Measurements from ENCODE around the gene CBX3.

Gene CBX3

GRCh38 chr7:26195867-26196657 is 5.5 kb upstream of the CBX3 start:
- Histone ChIP-seq H3K4me1 (peaks cover 15% of the 10 kb centered on the region), H3K4me3 (no peak overlapping the region), H3K27me3 (ENCODE audit: low read depth) (no peaks in the 10 kb centered on the region), H3K36me3 (replicated peaks) (peaks cover 90% of the 10 kb centered on the region), H3K9me3 (no peaks in the 10 kb centered on the region)
- in situ Hi-C loops (cut with MboI; ENCODE audit: low sequenced_read_pairs): loop anchor here (25.0 kb wide), 1 partner anchor 309 kb away; no protein-coding TSS in a partner anchor
- no peak for DNase-seq (ENCODE audit: low spot score in 2 of 2)

GRCh38 chr7:26197153-26198115 is 4.1 kb upstream of the CBX3 start:
- DNase-seq (ENCODE audit: low spot score in 2 of 2): peak in 1 of 2 experiments; percentile 84
- Histone ChIP-seq H3K36me3 (replicated peaks) (peaks cover 76% of the 10 kb centered on the region), H3K4me1 (peaks cover 15% of the 10 kb centered on the region), H3K27me3 (ENCODE audit: low read depth) (no peaks in the 10 kb centered on the region), H3K4me3 (peak overlapping the region; percentile 99), H3K9me3 (no peaks in the 10 kb centered on the region)
- in situ Hi-C loops (cut with MboI; ENCODE audit: low sequenced_read_pairs): loop anchor here (25.0 kb wide), 1 partner anchor 310 kb away; no protein-coding TSS in a partner anchor

GRCh38 chr7:26198133-26198780 is 3.3 kb upstream of the CBX3 start:
- DNase-seq (ENCODE audit: low spot score in 2 of 2): no peak
- Histone ChIP-seq H3K4me1 (peaks cover 15% of the 10 kb centered on the region), H3K36me3 (replicated peaks) (peaks cover 72% of the 10 kb centered on the region), H3K9me3 (no peaks in the 10 kb centered on the region), H3K27me3 (ENCODE audit: low read depth) (no peaks in the 10 kb centered on the region), H3K4me3 (peak overlapping the region; percentile 99)
- in situ Hi-C loops (cut with MboI; ENCODE audit: low sequenced_read_pairs): loop anchor here (25.0 kb wide), 1 partner anchor 311 kb away; no protein-coding TSS in a partner anchor

- Histone ChIP-seq H3K9me3 (no peaks in the 10 kb centered on the region), H3K4me1 (peaks cover 18% of the 10 kb centered on the region), H3K4me3 (peak overlapping the region; percentile 99), H3K36me3 (replicated peaks) (peaks cover 72% of the 10 kb centered on the region), H3K27me3 (ENCODE audit: low read depth) (no peaks in the 10 kb centered on the region)
- in situ Hi-C loops (cut with MboI; ENCODE audit: low sequenced_read_pairs): loop anchor here (25.0 kb wide), 1 partner anchor 311 kb away; no protein-coding TSS in a partner anchor
- DNase-seq (ENCODE audit: low spot score in 2 of 2): no peak
Observed at GRCh38 chr7:26198781-26199169, 2.8 kb upstream of the CBX3 start.

- Histone ChIP-seq H3K4me3 (peak overlapping the region; percentile 99), H3K27me3 (ENCODE audit: low read depth) (no peaks in the 10 kb centered on the region), H3K36me3 (replicated peaks) (peaks cover 72% of the 10 kb centered on the region), H3K4me1 (peaks cover 22% of the 10 kb centered on the region), H3K9me3 (no peaks in the 10 kb centered on the region)
- in situ Hi-C loops (cut with MboI; ENCODE audit: low sequenced_read_pairs): loop anchor here (25.0 kb wide), 2 partner anchors 312 to 963 kb away; partner anchors contain the start of genes HOXA10, HOXA3, HOXA7 and HOXA9
- peak in 1 of 2 experiments; percentile 63 for DNase-seq (ENCODE audit: low spot score in 2 of 2)
Observed at GRCh38 chr7:26199301-26200037, 2.1 kb upstream of the CBX3 start.

GRCh38 chr7:26200038-26200443 is 1.5 kb upstream of the CBX3 start:
- peaks cover 68% of the 10 kb centered on the region for H3K36me3 ChIP-seq (replicated peaks)
- H3K9me3 ChIP-seq: no peaks in the 10 kb centered on the region
- in situ Hi-C loops (cut with MboI; ENCODE audit: low sequenced_read_pairs): loop anchor here (25.0 kb wide), 1 partner anchor 962 kb away; the partner anchor contains the start of genes HOXA10, HOXA3, HOXA7 and HOXA9
- no peaks in the 10 kb centered on the region for H3K27me3 ChIP-seq (ENCODE audit: low read depth)
- peak in 1 of 2 experiments; percentile 80 for DNase-seq (ENCODE audit: low spot score in 2 of 2)
- H3K4me3 ChIP-seq: peak overlapping the region; percentile 99
- peaks cover 24% of the 10 kb centered on the region for H3K4me1 ChIP-seq

- peak; percentile 95 to 97 for DNase-seq (ENCODE audit: low spot score in 2 of 2)
- in situ Hi-C loops (cut with MboI; ENCODE audit: low sequenced_read_pairs): loop anchor here (25.0 kb wide), 1 partner anchor 962 kb away; the partner anchor contains the start of genes HOXA10, HOXA3, HOXA7 and HOXA9
Observed at GRCh38 chr7:26200444-26201246, 900 bp upstream of the CBX3 start, which contains the start of gene HNRNPA2B1. Gene HNRNPA2B1 (minus strand): TSS chr7:26200746. CDS start chr7:26200577, 169 bp downstream.

GRCh38 chr7:26202019-26202990 is 760 bp downstream of the CBX3 start:
- no peaks in the 10 kb centered on the region for H3K27me3 ChIP-seq (ENCODE audit: low read depth)
- peaks cover 68% of the 10 kb centered on the region for H3K36me3 ChIP-seq (replicated peaks)
- H3K9me3 ChIP-seq: no peaks in the 10 kb centered on the region
- peak overlapping the region; percentile 99 for H3K4me3 ChIP-seq
- H3K4me1 ChIP-seq: peaks cover 21% of the 10 kb centered on the region
- in situ Hi-C loops (cut with MboI; ENCODE audit: low sequenced_read_pairs): loop anchor here (25.0 kb wide), 1 partner anchor 960 kb away; the partner anchor contains the start of genes HOXA10, HOXA3, HOXA7 and HOXA9
- DNase-seq (ENCODE audit: low spot score in 2 of 2): peak in 1 of 2 experiments; percentile 64

More at GRCh38 chr7:26200444-26201246, 900 bp upstream of the CBX3 start, which contains the start of gene HNRNPA2B1:
- peaks cover 68% of the 10 kb centered on the region for H3K36me3 ChIP-seq (replicated peaks)
- no peaks in the 10 kb centered on the region for H3K9me3 ChIP-seq
- H3K27me3 ChIP-seq (ENCODE audit: low read depth): no peaks in the 10 kb centered on the region
- peaks cover 28% of the 10 kb centered on the region for H3K4me1 ChIP-seq
- H3K4me3 ChIP-seq: peak within 1 kb of the TSS; percentile 99

- in situ Hi-C loops (cut with MboI; ENCODE audit: low sequenced_read_pairs): loop anchor here (25.0 kb wide), 1 partner anchor 959 kb away; the partner anchor contains the start of genes HOXA10, HOXA3, HOXA7 and HOXA9
- Histone ChIP-seq H3K27me3 (ENCODE audit: low read depth) (no peaks in the 10 kb centered on the region), H3K36me3 (replicated peaks) (peaks cover 71% of the 10 kb centered on the region)
Observed at GRCh38 chr7:26203016-26203415, 1.5 kb downstream of the CBX3 start.

GRCh38 chr7:26208040-26208439 is 6.5 kb downstream of the CBX3 start:
- peaks cover 92% of the 10 kb centered on the region for H3K36me3 ChIP-seq (replicated peaks)

More at GRCh38 chr7:26203016-26203415, 1.5 kb downstream of the CBX3 start:
- DNase-seq (ENCODE audit: low spot score in 2 of 2): no peak
- Histone ChIP-seq H3K4me3 (peak overlapping the region; percentile 99), H3K9me3 (no peaks in the 10 kb centered on the region), H3K4me1 (peaks cover 21% of the 10 kb centered on the region)

More at GRCh38 chr7:26208040-26208439, 6.5 kb downstream of the CBX3 start:
- no peak for DNase-seq (ENCODE audit: low spot score in 2 of 2)
- Histone ChIP-seq H3K27me3 (ENCODE audit: low read depth) (no peaks in the 10 kb centered on the region), H3K4me1 (peaks cover 21% of the 10 kb centered on the region), H3K9me3 (no peaks in the 10 kb centered on the region), H3K4me3 (no peak overlapping the region)
- in situ Hi-C loops (cut with MboI; ENCODE audit: low sequenced_read_pairs): loop anchor here (25.0 kb wide), 1 partner anchor 954 kb away; the partner anchor contains the start of genes HOXA10, HOXA3, HOXA7 and HOXA9

Data from HAP-1 (cell line).